Erythroblast (primary cell): ENCODE measurements around the gene FA2H.

Experiments used
- GATA1 ChIP-seq: IDR thresholded peaks from 2 replicates; pipeline ENCODE4 v1.6.1; 2011; ENCODE audit warnings: low read depth, mild to moderate bottlenecking, control low read depth, low read length, moderate library complexity
- POLR2A ChIP-seq: IDR thresholded peaks from 2 replicates; pipeline ENCODE4 v1.6.1; 2011; ENCODE audit warnings: mild to moderate bottlenecking, low read length

- TF ChIP-seq POLR2A = no peak
- no peak for TF ChIP-seq GATA1
Measured at GRCh38 chr16:74724820-74725549, 49.6 kb downstream of the FA2H start.
